Tibial artery (tissue), 4 donors: ENCODE measurements around the gene VPS8.

Source experiments
- DNase-seq, 2 donors: peaks; one replicate each; pipeline ENCODE4 v3.0.0-alpha.2; 2019
- H3K27ac ChIP-seq, 2 donors: fragments of 200-600 bp; sonication (generic) in 1 of 2; 1 replicate in 1 of 2; 2 replicates in 1 of 2; pipeline ENCODE4 v1.5.1; 2018 to 2019; ENCODE audit warnings: mild to moderate bottlenecking in 1 of 2
- H3K27me3 ChIP-seq, 2 donors: fragments of 200-600 bp; sonication (generic) in 1 of 2; one replicate each; pipeline versions ENCODE4 v1.5.1 to v1.6.0; 2016 to 2019
- H3K36me3 ChIP-seq, 3 donors: fragments of 200-600 bp; sonication (generic) in 2 of 3; one replicate each; pipeline ENCODE4 v1.5.1; 2016 to 2019; ENCODE audit warnings: mild to moderate bottlenecking in 2 of 3
- H3K4me1 ChIP-seq, 4 donors: fragments of 200-600 bp; sonication (generic) in 2 of 4; 1 replicate in 3 of 4; 2 replicates in 1 of 4; pipeline ENCODE4 v1.5.1; 2016 to 2019
- H3K4me3 ChIP-seq, 2 donors: fragments of 200-600 bp; sonication (generic) in 1 of 2; 1 replicate in 1 of 2; 2 replicates in 1 of 2; pipeline ENCODE4 v1.5.1; 2018 to 2019; ENCODE audit warnings: mild to moderate bottlenecking in 2 of 2
- H3K9me3 ChIP-seq, 3 donors: fragments of 200-600 bp; sonication (generic) in 1 of 3; one replicate each; pipeline ENCODE4 v1.5.1; 2016 to 2019
- intact Hi-C: fragments of 100-400 bp; cut with DNase I; formaldehyde crosslinking; loops from one replicate; pipeline ENCODE4 v1.15.0; 2023; ENCODE audit warnings: low total_unique reads
- TF ChIP-seq, protein P1 (sequence below), 2 experiments: fragments of 200-600 bp in 1 of 2; fragments of 450-650 bp in 1 of 2; IDR thresholded peaks; one replicate each; pipeline ENCODE4 v1.5.1; 2017 to 2019; ENCODE audit warnings: antibody characterized with exemption in 2 of 2, mild to moderate bottlenecking in 1 of 2, moderate library complexity in 1 of 2

VPS8 gene

DNA sequence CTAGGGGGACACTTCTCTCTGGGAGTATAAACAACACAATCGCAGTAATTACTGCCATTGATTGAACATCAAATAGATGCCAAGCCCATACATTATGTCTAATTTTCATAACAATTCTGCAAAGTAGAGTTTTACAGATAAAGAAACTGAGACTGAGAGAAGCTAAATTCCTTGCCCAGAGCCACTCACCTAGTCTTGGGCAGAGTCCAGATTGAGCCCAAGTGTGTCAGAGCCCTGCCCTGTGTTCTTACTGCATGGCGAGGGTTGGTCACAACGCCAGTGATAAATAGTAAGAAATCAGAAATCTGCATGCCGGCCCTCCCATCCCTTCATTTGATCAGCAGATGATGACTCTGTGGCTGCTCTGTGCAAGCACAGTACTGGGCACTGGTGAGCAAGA lies 234.6 kb downstream of the VPS8 start:
- Histone ChIP-seq H3K9me3 (no peaks in the 10 kb centered on the region), H3K27ac (no peak overlapping the region), H3K27me3 (no peaks in the 10 kb centered on the region), H3K36me3 (peaks cover 27 to 55% (median 40%) of the 10 kb centered on the region in 3 donors), H3K4me3 (no peak overlapping the region), H3K4me1 (no peaks in the 10 kb centered on the region)
- TF ChIP-seq, protein P1, sequence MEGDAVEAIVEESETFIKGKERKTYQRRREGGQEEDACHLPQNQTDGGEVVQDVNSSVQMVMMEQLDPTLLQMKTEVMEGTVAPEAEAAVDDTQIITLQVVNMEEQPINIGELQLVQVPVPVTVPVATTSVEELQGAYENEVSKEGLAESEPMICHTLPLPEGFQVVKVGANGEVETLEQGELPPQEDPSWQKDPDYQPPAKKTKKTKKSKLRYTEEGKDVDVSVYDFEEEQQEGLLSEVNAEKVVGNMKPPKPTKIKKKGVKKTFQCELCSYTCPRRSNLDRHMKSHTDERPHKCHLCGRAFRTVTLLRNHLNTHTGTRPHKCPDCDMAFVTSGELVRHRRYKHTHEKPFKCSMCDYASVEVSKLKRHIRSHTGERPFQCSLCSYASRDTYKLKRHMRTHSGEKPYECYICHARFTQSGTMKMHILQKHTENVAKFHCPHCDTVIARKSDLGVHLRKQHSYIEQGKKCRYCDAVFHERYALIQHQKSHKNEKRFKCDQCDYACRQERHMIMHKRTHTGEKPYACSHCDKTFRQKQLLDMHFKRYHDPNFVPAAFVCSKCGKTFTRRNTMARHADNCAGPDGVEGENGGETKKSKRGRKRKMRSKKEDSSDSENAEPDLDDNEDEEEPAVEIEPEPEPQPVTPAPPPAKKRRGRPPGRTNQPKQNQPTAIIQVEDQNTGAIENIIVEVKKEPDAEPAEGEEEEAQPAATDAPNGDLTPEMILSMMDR (IDR thresholded peaks at IDR 0.05) = no peak
- DNase-seq = no peak
- intact Hi-C loops = no loop called here

DNA sequence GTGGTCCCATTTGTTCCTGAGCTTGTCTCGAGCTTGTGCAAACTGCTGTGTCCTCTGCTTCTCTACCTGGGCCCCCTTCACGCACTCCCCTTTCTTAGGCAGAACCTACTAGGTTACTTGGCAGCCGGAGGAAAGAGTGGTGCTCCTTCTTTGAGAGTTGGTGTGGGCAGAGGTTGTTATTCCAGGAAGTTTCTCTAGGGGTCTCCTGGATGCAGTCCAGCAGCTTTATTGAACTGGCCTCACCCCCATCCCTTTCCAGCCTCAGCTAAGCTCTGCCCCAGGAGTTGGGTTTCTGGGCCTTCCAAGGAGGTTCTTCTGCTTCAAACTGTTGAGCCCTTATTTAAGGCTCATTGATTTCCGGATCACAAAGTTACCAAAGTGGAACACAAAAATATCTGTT lies 237.7 kb downstream of the VPS8 start:
- intact Hi-C loops = no loop called here
- Histone ChIP-seq H3K4me1 (no peaks in the 10 kb centered on the region), H3K27ac (no peak overlapping the region), H3K4me3 (no peak overlapping the region), H3K9me3 (no peaks in the 10 kb centered on the region), H3K36me3 (peaks cover 58 to 75% (median 65%) of the 10 kb centered on the region in 3 donors), H3K27me3 (no peaks in the 10 kb centered on the region)
- no peak for DNase-seq
- TF ChIP-seq, protein P1 (IDR thresholded peaks at IDR 0.05) = no peak

DNA sequence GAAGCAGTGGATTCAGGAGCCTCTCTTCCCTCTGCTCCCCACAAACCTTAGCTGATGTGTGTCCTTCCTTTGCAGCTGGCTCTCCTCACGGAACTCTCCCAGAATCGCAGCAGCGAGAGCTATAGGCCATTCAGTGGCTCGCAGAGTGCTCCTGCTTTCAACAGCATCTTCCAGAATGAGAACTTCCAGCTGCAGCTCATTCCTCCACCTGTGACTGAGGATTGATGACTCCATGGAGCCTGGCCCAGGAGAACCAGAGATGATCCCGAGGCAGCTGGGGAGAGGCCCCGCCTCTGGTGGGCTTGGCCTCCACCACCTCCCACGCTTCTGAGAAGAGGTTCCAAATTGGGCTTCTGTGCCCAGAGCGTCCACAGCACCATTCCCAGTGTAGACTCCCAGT lies 239.8 kb downstream of the VPS8 start:
- H3K27me3 ChIP-seq = no peaks in the 10 kb centered on the region
- intact Hi-C loops = no loop called here
- H3K27ac ChIP-seq = no peak overlapping the region
- H3K9me3 ChIP-seq = peaks cover 0 to 2% (median 0%) of the 10 kb centered on the region in 3 donors
- DNase-seq = no peak
- TF ChIP-seq, protein P1 (IDR thresholded peaks at IDR 0.05) = no peak
- H3K4me1 ChIP-seq = no peaks in the 10 kb centered on the region
- H3K4me3 ChIP-seq = no peak overlapping the region
- peaks cover 68 to 75% (median 73%) of the 10 kb centered on the region in 3 donors for H3K36me3 ChIP-seq

DNA sequence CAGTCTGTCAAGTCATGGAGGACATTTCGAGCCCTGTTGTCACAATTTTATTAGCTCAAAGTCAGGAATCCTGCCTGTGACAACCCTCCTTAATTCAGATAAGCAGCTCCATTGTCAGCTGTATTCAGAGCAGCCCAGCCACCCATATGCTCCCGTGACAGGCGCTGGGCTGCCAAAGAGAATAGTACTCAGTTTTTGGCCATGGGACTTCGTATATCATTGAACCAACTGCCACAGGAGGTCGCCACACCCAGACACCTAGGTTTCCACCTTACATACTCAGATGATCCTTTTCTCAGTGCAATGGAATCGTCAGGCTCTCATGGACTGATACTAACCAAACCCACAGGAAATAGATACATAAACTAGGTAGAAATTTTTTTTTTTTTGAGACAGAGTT lies 240.7 kb downstream of the VPS8 start:
- H3K27me3 ChIP-seq = no peaks in the 10 kb centered on the region
- DNase-seq = no peak
- H3K4me3 ChIP-seq = no peak overlapping the region
- H3K9me3 ChIP-seq = peaks cover 0 to 8% (median 2%) of the 10 kb centered on the region in 3 donors
- TF ChIP-seq, protein P1 (IDR thresholded peaks at IDR 0.05) = no peak
- intact Hi-C loops = no loop called here
- peaks cover 71 to 73% (median 71%) of the 10 kb centered on the region in 3 donors for H3K36me3 ChIP-seq
- no peaks in the 10 kb centered on the region for H3K4me1 ChIP-seq
- no peak overlapping the region for H3K27ac ChIP-seq

DNA sequence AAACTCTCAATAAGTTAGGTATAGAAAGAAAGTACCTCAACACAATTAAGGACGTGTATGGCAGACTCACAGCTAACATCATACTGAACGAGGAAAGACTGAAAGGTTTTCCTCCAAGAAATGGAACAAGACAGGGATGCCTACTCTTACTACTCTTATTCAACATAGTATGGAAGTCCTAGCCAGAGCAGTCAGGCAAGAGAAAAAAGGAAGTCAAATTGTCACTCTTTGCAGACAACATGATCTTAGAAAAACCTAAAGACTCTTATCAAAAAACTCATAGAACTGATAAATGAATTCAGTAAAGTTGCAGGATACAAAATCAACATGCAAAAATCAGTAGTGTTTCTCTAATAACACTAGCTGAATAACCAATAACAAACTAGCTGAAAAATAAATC lies 244.9 kb downstream of the VPS8 start:
- no peak for DNase-seq
- Histone ChIP-seq H3K27ac (no peak overlapping the region), H3K4me3 (no peak overlapping the region), H3K4me1 (no peaks in the 10 kb centered on the region), H3K36me3 (peaks cover 29 to 43% (median 31%) of the 10 kb centered on the region in 3 donors), H3K27me3 (no peaks in the 10 kb centered on the region), H3K9me3 (peaks cover 0 to 12% (median 2%) of the 10 kb centered on the region in 3 donors)
- intact Hi-C loops = no loop called here
- TF ChIP-seq, protein P1 (IDR thresholded peaks at IDR 0.05) = no peak

DNA sequence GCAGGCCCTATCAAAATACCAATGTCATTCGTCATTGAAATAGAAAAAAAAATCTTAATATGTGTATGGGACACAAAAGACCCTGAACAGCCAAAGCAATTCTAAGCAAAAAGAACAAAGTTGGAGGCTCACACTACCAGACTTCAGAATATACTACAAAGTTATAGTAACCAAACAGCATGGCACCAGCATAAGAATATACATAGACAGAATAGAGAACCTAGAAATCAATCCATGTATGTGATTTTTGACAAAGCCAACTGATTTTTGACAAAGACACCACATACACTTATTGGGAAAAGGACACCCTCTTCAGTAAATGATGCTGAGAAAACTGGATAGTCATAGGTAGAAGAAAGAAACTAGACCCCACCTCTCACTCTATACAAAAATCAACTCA lies 245.9 kb downstream of the VPS8 start:
- Histone ChIP-seq H3K4me3 (no peak overlapping the region), H3K27ac (no peak overlapping the region), H3K4me1 (no peaks in the 10 kb centered on the region), H3K36me3 (peaks cover 20 to 34% (median 22%) of the 10 kb centered on the region in 3 donors), H3K27me3 (no peaks in the 10 kb centered on the region), H3K9me3 (peaks cover 0 to 12% (median 2%) of the 10 kb centered on the region in 3 donors)
- TF ChIP-seq, protein P1 (IDR thresholded peaks at IDR 0.05) = no peak
- no peak for DNase-seq
- intact Hi-C loops = no loop called here
